Astrocyte (in vitro differentiated cells and primary cell): ENCODE data around the gene GLTPD2. TPM values are rescaled to one million over a fixed set of nuclear protein-coding genes. Genes with fewer than 3 reads are reported as not detected.

ENCODE experiments used
- DNase-seq: peaks from one replicate; pipeline ENCODE4 v3.0.0-alpha.2; 2010; ENCODE audit warnings: low read depth
- FAIRE-seq: peaks from 2 replicates; lab custom pipeline; 2011; peaks lifted over from hg19 to GRCh38; lab: Jason Lieb, UNC
- H2AFZ ChIP-seq: 2 replicates; pipeline ENCODE4 v1.6.0; 2012; ENCODE audit warnings: low read depth, low read length, inconsistent platforms
- H3K27ac ChIP-seq: 2 replicates; pipeline ENCODE4 v1.5.1; 2011; ENCODE audit warnings: low read depth, low read length, inconsistent platforms
- H3K27me3 ChIP-seq: 2 replicates; pipeline ENCODE4 v1.6.0; 2011; ENCODE audit warnings: low read length, inconsistent platforms; ENCODE audit not compliant: insufficient read depth
- H3K36me3 ChIP-seq: 2 replicates; pipeline ENCODE4 v1.5.1; 2011; ENCODE audit warnings: low read length, inconsistent platforms; ENCODE audit not compliant: insufficient read depth
- H3K4me1 ChIP-seq: 2 replicates; pipeline ENCODE4 v1.5.1; 2011; ENCODE audit warnings: low read length, inconsistent platforms; ENCODE audit not compliant: insufficient read depth
- H3K4me2 ChIP-seq: 2 replicates; pipeline ENCODE4 v1.6.0; 2012; ENCODE audit warnings: low read length, inconsistent platforms
- H3K4me3 ChIP-seq: 2 replicates; pipeline ENCODE4 v1.5.1; 2011; ENCODE audit warnings: low read depth, mild to moderate bottlenecking, low read length, inconsistent platforms; ENCODE audit not compliant: insufficient read depth
- H3K79me2 ChIP-seq: 2 replicates; pipeline ENCODE4 v1.6.0; 2012; ENCODE audit warnings: mild to moderate bottlenecking, low read length, inconsistent platforms; ENCODE audit not compliant: insufficient read depth
- H3K9ac ChIP-seq: 2 replicates; pipeline ENCODE4 v1.6.0; 2012; ENCODE audit warnings: mild to moderate bottlenecking, low read length, inconsistent platforms
- H3K9me3 ChIP-seq: 2 replicates; pipeline ENCODE4 v1.5.1; 2012; ENCODE audit warnings: low read depth, mild to moderate bottlenecking, low read length, inconsistent platforms; ENCODE audit not compliant: insufficient read depth
- H4K20me1 ChIP-seq: 2 replicates; pipeline ENCODE4 v1.6.0; 2012; ENCODE audit warnings: low read length, inconsistent platforms; ENCODE audit not compliant: insufficient read depth
- H3K27ac Mint-ChIP-seq: one replicate; pipeline ENCODE4 v1.8.0; 2021; ENCODE audit warnings: mild to moderate bottlenecking, mixed read lengths; ENCODE audit not compliant: unreplicated experiment
- H3K27me3 Mint-ChIP-seq: one replicate; pipeline ENCODE4 v1.8.0; 2021; ENCODE audit warnings: low read depth, mixed read lengths; ENCODE audit not compliant: unreplicated experiment
- H3K36me3 Mint-ChIP-seq: one replicate; pipeline ENCODE4 v1.8.0; 2021; ENCODE audit warnings: low read depth, mixed read lengths; ENCODE audit not compliant: unreplicated experiment
- H3K4me1 Mint-ChIP-seq: one replicate; pipeline ENCODE4 v1.8.0; 2021; ENCODE audit warnings: low read depth, mixed read lengths; ENCODE audit not compliant: unreplicated experiment
- H3K4me3 Mint-ChIP-seq: one replicate; pipeline ENCODE4 v1.8.0; 2021; ENCODE audit warnings: mild to moderate bottlenecking, moderate library complexity, mixed read lengths; ENCODE audit not compliant: unreplicated experiment
- H3K9me3 Mint-ChIP-seq: one replicate; pipeline ENCODE4 v1.8.0; 2021; ENCODE audit warnings: mild to moderate bottlenecking, mixed read lengths; ENCODE audit not compliant: unreplicated experiment
- CTCF ChIP-seq: IDR thresholded peaks from 2 replicates; pipeline ENCODE4 v1.5.1; 2011; ENCODE audit warnings: low read depth, mild to moderate bottlenecking, inconsistent platforms, low read length, moderate library complexity; ENCODE audit not compliant: insufficient read depth
- EZH2 ChIP-seq: IDR thresholded peaks from 2 replicates; pipeline ENCODE4 v1.6.1; 2012; ENCODE audit warnings: mild to moderate bottlenecking, low read length, inconsistent platforms; ENCODE audit not compliant: insufficient read depth
- total RNA-seq: library from RNA; stranded (reverse); gene quantifications from 2 replicates; pipeline ENCODE4 v1.2.1, GENCODE V29; 2021

Gene GLTPD2
- total RNA-seq, 1 donor from 2014 or later: not detected

- TF ChIP-seq EZH2 (no peak), CTCF (no peak)
Measured at GRCh38 chr17:4790705-4791088, 1.9 kb downstream of the GLTPD2 start.

GRCh38 chr17:4795168-4795567, 6.4 kb downstream of the GLTPD2 start:
- H3K9ac ChIP-seq: no peak overlapping the region
- H2AFZ ChIP-seq: peak overlapping the region; percentile 72
- Mint-ChIP-seq H3K36me3 (peaks cover 4% of the 10 kb centered on the region), H3K4me1 (peaks cover 3% of the 10 kb centered on the region), H3K4me3 (peak overlapping the region; percentile 96), H3K9me3 (peaks cover 2% of the 10 kb centered on the region), H3K27ac (peak overlapping the region; percentile 98), H3K27me3 (peaks cover 5% of the 10 kb centered on the region)
- H3K79me2 ChIP-seq: peaks cover 23% of the 10 kb centered on the region
- TF ChIP-seq EZH2 (no peak), CTCF (no peak)
- no peak for DNase-seq
- peaks cover 7% of the 10 kb centered on the region for H4K20me1 ChIP-seq
- H3K4me1 ChIP-seq: peaks cover 8% of the 10 kb centered on the region
- FAIRE-seq: no peak
- no peak overlapping the region for H3K27ac ChIP-seq
- no peaks in the 10 kb centered on the region for H3K9me3 ChIP-seq
- H3K27me3 ChIP-seq: peaks cover 2% of the 10 kb centered on the region
- H3K36me3 ChIP-seq: peaks cover 18% of the 10 kb centered on the region
- no peak overlapping the region for H3K4me3 ChIP-seq
- no peak overlapping the region for H3K4me2 ChIP-seq

More at GRCh38 chr17:4790705-4791088, 1.9 kb downstream of the GLTPD2 start:
- Histone ChIP-seq H3K27ac (peak overlapping the region; percentile 75), H3K4me1 (peaks cover 18% of the 10 kb centered on the region), H3K27me3 (peaks cover 13% of the 10 kb centered on the region), H4K20me1 (no peaks in the 10 kb centered on the region), H3K36me3 (no peaks in the 10 kb centered on the region), H3K9me3 (no peaks in the 10 kb centered on the region), H3K79me2 (no peaks in the 10 kb centered on the region), H2AFZ (peak overlapping the region; percentile 86), H3K4me2 (peak overlapping the region; percentile 89), H3K4me3 (peak overlapping the region; percentile 60), H3K9ac (peak overlapping the region; percentile 78)
- H3K27ac Mint-ChIP-seq: peak overlapping the region; percentile 43
- H3K4me3 Mint-ChIP-seq: peak overlapping the region; percentile 84
- H3K4me1 Mint-ChIP-seq: no peaks in the 10 kb centered on the region
- peaks cover 5% of the 10 kb centered on the region for H3K27me3 Mint-ChIP-seq
- no peaks in the 10 kb centered on the region for H3K36me3 Mint-ChIP-seq
- H3K9me3 Mint-ChIP-seq: peaks cover 2% of the 10 kb centered on the region
- FAIRE-seq (no peak), DNase-seq (no peak)

GRCh38 chr17:4796552-4796920, 7.8 kb downstream of the GLTPD2 start:
- Histone ChIP-seq H4K20me1 (peaks cover 7% of the 10 kb centered on the region), H3K9ac (peak overlapping the region; percentile 97), H3K27ac (peak overlapping the region; percentile 88), H3K4me2 (peak overlapping the region; percentile 89), H2AFZ (peak overlapping the region; percentile 72), H3K4me3 (peak overlapping the region; percentile 96), H3K9me3 (no peaks in the 10 kb centered on the region), H3K36me3 (peaks cover 18% of the 10 kb centered on the region), H3K27me3 (peaks cover 2% of the 10 kb centered on the region), H3K4me1 (peaks cover 4% of the 10 kb centered on the region), H3K79me2 (peaks cover 23% of the 10 kb centered on the region)
- H3K4me1 Mint-ChIP-seq: peaks cover 3% of the 10 kb centered on the region
- peaks cover 2% of the 10 kb centered on the region for H3K9me3 Mint-ChIP-seq
- FAIRE-seq: peak; percentile 72
- TF ChIP-seq CTCF: no peak
- TF ChIP-seq EZH2: no peak
- peaks cover 5% of the 10 kb centered on the region for H3K27me3 Mint-ChIP-seq
- H3K27ac Mint-ChIP-seq: peak overlapping the region; percentile 98
- DNase-seq: no peak
- peak overlapping the region; percentile 96 for H3K4me3 Mint-ChIP-seq
- peaks cover 4% of the 10 kb centered on the region for H3K36me3 Mint-ChIP-seq
